Activated CD4-positive, alpha-beta T cell treated with anti-CD3 and anti-CD28 coated beads, Interleukin-2, amount 10 ng/mL, durations not matched to agents 7 days and 5 days (primary cell): ENCODE results near the gene FBXO11. TPM values are rescaled to one million over a fixed set of nuclear protein-coding genes. Genes with fewer than 3 reads are reported as not detected.
"Not testable (repeated sequence)": the region's sequence is repeated elsewhere in the genome, so short reads cannot be mapped to it uniquely, and the experiment has no call there.

Experiments used
- CTCF ChIA-PET: fragments of 350-600 bp; sonication (Branson Sonifier 250); formaldehyde crosslinking; loops from one replicate; lab custom pipeline; 2021; ENCODE audit warnings: antibody characterized with exemption; lab: Charles Lee
- POLR2A ChIA-PET: fragments of 350-600 bp; sonication (Branson Sonifier 250); formaldehyde crosslinking; loops from one replicate; lab custom pipeline; 2021; ENCODE audit warnings: antibody characterized with exemption; lab: Charles Lee
- DNase-seq: peaks from one replicate; pipeline ENCODE4 v3.0.0-alpha.2; 2020
- H3K27ac Mint-ChIP-seq: one replicate; pipeline ENCODE4 v1.8.0; 2021; ENCODE audit warnings: mild to moderate bottlenecking, moderate library complexity, mixed read lengths
- H3K27me3 Mint-ChIP-seq: one replicate; pipeline ENCODE4 v1.8.0; 2021; ENCODE audit warnings: mixed read lengths
- H3K36me3 Mint-ChIP-seq: one replicate; pipeline ENCODE4 v1.8.0; 2021; ENCODE audit warnings: low read depth, mixed read lengths
- H3K4me1 Mint-ChIP-seq: one replicate; pipeline ENCODE4 v1.8.0; 2021; ENCODE audit warnings: mixed read lengths
- H3K4me3 Mint-ChIP-seq: one replicate; pipeline ENCODE4 v1.8.0; 2021; ENCODE audit warnings: mild to moderate bottlenecking, moderate library complexity, mixed read lengths
- H3K9me3 Mint-ChIP-seq: one replicate; pipeline ENCODE4 v1.8.0; 2021; ENCODE audit warnings: mixed read lengths
- total RNA-seq, 2 experiments: library from RNA; stranded (reverse); gene quantifications; one replicate each; pipeline ENCODE4 v1.2.3, GENCODE V29; 2021

Gene FBXO11
- total RNA-seq, 2 experiments from 2014 or later, result 49.3 to 58.5 TPM

DNA sequence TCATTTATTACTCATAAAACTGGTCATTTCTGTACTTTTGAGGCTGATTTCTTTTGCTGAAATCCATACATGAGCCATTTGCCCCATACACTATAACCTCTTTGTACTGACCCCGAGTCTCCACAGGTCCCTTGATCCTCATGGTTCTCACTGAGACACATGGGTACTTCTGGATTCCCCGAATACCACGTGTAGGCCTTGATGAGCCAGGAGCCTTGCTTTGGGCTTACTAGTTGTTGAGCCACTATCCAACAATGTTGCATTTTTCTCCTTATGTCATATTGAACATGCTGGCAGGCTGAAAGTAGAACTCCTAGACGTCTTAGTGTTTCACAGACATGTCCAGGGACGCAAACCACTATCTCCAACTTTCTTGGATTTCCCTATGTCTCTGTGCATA, 2.4 kb upstream of the FBXO11 start:
- Mint-ChIP-seq H3K4me3 (no peak overlapping the region), H3K36me3 (peaks cover 4% of the 10 kb centered on the region), H3K9me3 (no peaks in the 10 kb centered on the region), H3K27ac (no peak overlapping the region), H3K4me1 (peaks cover 19% of the 10 kb centered on the region), H3K27me3 (no peaks in the 10 kb centered on the region)
- no peak for DNase-seq
- POLR2A ChIA-PET, result no interaction called here
- CTCF ChIA-PET, result no interaction called here

DNA sequence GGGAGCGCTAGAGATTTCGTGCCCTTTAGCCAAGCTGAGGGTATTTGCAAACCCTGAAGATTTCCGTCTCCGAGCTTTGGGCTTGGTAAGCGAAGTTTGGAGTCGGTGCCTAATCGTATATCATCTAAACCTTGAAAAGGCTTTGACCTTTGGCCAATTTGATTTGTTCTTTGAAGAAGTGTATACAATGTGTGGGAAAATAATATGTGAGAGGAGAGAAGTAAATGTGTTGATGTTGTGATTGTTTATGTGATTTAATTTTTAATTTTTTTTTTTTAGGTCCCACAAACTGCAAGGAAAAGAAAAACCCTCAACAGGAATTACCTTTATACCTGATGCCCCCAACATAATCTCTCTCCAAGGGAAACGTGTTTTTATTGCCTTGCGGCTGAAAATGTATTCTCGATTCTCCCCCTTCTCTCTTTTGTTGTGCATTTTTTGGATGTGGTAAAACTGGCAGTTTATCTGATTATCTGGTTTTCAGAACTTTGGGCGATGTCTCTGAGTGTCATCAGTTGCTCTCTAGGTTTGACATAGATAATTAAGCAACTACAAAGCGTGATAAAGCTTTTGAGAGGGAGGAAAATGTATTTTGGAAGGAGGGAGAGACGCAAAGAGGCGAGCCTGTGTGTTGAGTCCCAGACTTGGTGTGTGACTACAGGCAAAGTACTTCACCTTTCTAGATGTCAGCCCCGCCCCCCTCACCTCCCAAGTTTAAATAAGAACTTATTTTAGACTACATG, 912 bp upstream of the FBXO11 start:
- H3K36me3 Mint-ChIP-seq, result peaks cover 7% of the 10 kb centered on the region

DNA sequence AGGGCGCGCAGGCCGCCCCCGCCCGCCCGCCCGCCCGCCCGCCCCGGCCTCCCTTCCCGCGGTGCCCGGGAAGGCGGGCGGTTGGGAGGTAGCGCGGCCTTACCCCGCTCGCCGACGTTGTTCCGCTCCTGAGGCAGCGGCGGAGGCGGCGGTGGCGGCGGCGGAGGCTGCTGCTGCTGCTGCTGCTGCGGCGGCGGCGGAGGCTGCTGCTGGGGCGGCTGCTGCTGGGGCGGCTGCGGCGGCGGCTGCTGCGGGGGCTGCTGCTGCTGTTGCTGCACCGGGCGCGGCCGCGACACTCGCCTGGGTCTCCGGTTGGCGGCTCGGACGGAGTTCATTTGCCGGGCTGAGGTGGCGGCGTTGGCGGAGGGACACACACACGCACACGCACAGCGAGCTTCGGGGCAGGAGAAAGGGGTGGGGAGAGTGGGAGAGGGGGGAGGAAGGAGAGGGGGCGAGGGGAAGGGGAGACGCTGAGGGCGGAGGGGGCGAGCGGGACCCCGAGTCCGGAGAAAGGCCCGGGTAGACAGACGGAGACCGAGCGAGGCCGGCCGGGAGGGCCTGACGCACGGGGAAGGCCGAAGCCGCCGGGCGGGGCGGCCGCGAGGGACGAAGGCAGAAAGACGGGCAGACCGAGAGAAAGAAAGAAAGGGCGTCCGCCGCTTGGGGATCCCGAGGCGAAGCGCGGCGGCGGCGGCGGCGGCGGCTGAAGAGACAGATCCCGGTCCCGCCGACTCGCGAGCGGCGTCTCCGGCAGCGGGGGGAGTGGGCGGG, 727 bp downstream of the FBXO11 start:
- POLR2A ChIA-PET, result no interaction called here
- Mint-ChIP-seq H3K36me3 (peaks cover 7% of the 10 kb centered on the region), H3K27ac (peak overlapping the region; percentile 91), H3K4me1 (peaks cover 39% of the 10 kb centered on the region), H3K9me3 (no peaks in the 10 kb centered on the region), H3K27me3 (no peaks in the 10 kb centered on the region), H3K4me3 (peak overlapping the region; percentile 73)
- peak; percentile 57 for DNase-seq
- CTCF ChIA-PET, result no interaction called here

More for the DNA sequence above, 912 bp upstream of the FBXO11 start:
- peak overlapping the region; percentile 73 for H3K4me3 Mint-ChIP-seq
- no peaks in the 10 kb centered on the region for H3K27me3 Mint-ChIP-seq
- DNase-seq, result peak; percentile 46
- H3K27ac Mint-ChIP-seq, result peak overlapping the region; percentile 91
- ChIA-PET CTCF (interaction anchor here (0.5 to 1.1 kb wide), 7 partner anchors 9 to 378 kb away, joined by 3 to 5 read pairs (median 4); no protein-coding TSS in a partner anchor), POLR2A (interaction anchor here (0.6 kb wide), 1 partner anchor 74 kb away, joined by 4 read pairs; no protein-coding TSS in a partner anchor)
- H3K4me1 Mint-ChIP-seq, result peaks cover 34% of the 10 kb centered on the region
- H3K9me3 Mint-ChIP-seq, result no peaks in the 10 kb centered on the region

DNA sequence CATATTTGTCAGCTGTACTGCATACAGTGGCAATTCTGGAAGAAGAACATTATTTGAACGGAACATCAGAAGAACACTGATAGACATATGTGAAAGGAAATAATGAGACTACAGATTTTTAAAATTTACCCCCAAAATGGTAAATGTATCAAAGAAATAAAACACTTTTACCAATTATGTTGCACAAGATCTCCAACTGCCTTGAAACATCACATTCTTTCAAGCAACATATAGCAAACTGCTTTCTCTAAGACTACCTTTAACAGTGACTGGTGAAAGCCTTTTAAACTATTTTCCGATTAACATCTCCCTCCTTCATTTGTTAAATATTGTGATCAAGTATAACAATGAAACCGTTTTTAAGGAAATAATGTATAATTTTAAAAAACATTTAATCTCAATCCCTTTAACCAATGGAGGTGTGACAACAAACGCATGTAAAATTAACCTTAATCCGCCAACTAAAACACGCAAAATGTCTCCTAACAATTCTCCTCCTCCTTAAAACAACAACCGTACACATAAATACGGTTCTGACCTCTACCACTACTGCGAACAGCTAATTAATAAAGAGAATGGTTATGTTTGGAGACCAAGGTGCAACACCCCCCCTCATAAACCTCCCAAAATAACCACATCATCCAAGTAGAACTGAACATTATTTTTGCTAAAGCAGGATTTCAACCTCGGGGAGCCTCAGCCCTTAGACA, 2.4 kb downstream of the FBXO11 start:
- Mint-ChIP-seq H3K36me3 (peaks cover 7% of the 10 kb centered on the region), H3K27ac (peak overlapping the region; percentile 97), H3K4me3 (peak overlapping the region; percentile 98), H3K9me3 (no peaks in the 10 kb centered on the region), H3K27me3 (no peaks in the 10 kb centered on the region), H3K4me1 (peaks cover 51% of the 10 kb centered on the region)
- ChIA-PET POLR2A (no interaction called here), CTCF (interaction anchor here (0.6 kb wide), 1 partner anchor 99 kb away, joined by 4 read pairs; no protein-coding TSS in a partner anchor)
- DNase-seq, result no peak

DNA sequence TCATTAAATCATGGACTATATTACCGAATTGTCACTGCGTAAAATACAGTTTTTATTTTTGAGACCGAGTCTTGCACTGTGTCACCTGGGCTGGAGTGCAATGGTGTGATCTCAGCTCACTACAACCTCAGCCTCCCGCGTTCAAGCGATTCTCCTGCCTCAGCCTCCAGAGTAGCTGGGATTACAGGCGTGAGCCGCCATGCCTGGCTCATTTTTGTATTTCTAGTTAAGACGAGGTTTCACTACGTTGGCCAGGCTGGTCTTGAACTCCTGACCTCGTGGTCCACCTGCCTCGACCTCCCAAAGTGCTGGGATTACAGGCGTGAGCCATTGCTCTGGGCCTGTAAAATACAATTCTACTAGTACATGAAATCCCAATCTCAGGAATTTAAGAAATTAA, 4.4 kb downstream of the FBXO11 start:
- peaks cover 19% of the 10 kb centered on the region for H3K36me3 Mint-ChIP-seq
- H3K9me3 Mint-ChIP-seq, H3K27me3 Mint-ChIP-seq, DNase-seq, H3K27ac Mint-ChIP-seq, H3K4me3 Mint-ChIP-seq, POLR2A ChIA-PET: not testable (repeated sequence)
- H3K4me1 Mint-ChIP-seq, result peaks cover 51% of the 10 kb centered on the region
- CTCF ChIA-PET, result interaction anchor here (0.9 kb wide), 1 partner anchor 17 kb away, joined by 3 read pairs; no protein-coding TSS in a partner anchor

DNA sequence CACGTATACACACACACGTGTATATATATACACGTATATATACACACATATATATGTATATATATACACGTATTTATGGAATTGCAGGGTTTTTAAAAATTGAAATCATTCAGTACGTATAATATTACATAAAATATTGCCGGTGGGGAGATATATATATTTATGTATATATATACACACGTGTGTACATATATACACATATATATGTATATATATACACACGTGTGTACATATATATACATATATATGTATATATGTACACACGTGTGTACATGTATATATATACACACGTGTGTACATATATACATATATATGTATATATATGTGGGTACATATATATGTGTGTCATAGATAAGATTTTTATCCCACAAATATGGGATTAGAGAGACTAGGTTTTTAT, 5.4 kb downstream of the FBXO11 start:
- peaks cover 61% of the 10 kb centered on the region for H3K4me1 Mint-ChIP-seq
- no peaks in the 10 kb centered on the region for H3K27me3 Mint-ChIP-seq
- POLR2A ChIA-PET, result no interaction called here

DNA sequence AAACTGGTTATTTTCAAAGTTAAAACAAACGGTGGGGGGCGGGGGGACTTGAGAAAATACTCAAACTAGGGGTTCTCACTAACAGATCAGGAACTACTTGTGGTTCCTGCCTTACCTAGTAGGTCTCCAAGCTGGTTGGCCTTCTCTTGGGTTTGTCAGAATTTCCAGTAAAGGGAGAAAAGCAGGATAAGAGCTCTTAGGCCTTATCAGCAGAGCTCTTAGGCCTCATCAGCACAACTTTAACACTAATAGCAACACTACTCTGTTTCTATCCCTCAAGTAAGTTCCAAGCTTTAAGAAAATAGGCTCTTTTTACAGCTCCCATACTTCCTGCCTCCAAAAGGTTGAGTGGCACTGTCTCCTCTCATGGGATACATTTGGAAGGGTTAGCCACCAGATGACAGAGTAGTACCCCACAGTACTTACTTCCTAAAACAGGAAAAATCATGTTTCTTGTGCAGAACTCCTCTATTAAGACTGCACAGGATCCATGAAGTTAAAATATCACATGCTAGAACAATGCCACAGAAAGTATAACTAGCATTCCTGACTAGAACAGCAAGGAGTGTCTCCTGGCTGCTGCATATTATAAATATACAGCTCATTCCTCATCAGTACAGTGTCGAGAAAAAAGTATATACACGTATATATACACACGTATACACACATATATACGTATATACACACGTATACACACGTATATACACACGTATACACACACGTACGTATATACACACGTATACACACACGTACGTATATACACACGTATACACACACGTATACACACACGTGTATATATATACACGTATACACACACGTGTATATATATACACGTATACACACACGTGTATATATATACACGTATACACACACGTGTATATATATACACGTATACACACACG, 6.1 kb downstream of the FBXO11 start:
- Mint-ChIP-seq H3K4me1 (peaks cover 62% of the 10 kb centered on the region), H3K27ac (no peak overlapping the region), H3K4me3 (no peak overlapping the region), H3K27me3 (no peaks in the 10 kb centered on the region), H3K36me3 (peaks cover 20% of the 10 kb centered on the region), H3K9me3 (no peaks in the 10 kb centered on the region)
- DNase-seq, result no peak
- ChIA-PET CTCF (interaction anchor here (0.6 kb wide), 1 partner anchor 1601 kb away, joined by 4 read pairs; no protein-coding TSS in a partner anchor), POLR2A (no interaction called here)

More for the DNA sequence above, 5.4 kb downstream of the FBXO11 start:
- H3K9me3 Mint-ChIP-seq, result no peaks in the 10 kb centered on the region
- CTCF ChIA-PET, result no interaction called here
- no peak for DNase-seq
- peaks cover 20% of the 10 kb centered on the region for H3K36me3 Mint-ChIP-seq
- no peak overlapping the region for H3K4me3 Mint-ChIP-seq
- no peak overlapping the region for H3K27ac Mint-ChIP-seq

DNA sequence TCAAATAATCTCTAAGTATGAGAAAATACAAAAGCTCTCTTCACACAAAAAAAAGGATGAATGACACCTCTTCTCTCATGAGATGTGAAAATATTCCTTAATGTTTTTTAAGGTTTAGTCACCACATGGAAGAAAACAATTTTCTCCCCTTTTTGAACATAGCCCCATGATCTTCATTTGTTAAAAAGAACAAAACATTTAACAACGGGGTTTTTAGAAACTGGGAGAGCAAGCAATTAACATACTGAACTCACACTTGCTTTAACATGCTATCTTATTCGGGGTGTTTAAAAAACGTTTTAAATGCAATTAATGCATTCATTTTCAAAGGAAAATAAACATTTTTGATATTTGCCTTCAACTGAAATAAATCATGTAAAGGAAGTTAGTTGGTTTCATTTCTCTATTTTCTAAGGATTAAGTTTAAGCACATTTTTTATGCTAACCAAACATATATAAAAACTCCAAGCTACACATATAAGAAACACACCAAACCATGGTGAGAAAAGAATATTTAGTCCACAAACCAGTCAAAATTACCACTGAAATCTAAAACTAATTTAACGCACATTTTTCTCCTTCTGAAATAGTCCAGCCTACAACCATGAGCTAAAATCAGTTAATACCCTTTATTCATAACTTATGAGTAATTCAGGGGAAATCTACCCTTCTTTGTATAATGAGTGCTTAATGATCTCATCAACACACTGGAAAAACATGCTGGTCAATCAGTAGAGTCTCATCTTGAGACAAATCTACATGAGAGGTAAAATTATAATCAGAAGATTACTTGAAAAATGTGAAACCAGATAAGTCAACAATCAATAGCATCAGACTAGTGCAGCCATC, 8.2 kb downstream of the FBXO11 start:
- Mint-ChIP-seq H3K4me3 (peak overlapping the region; percentile 3), H3K36me3 (peaks cover 13% of the 10 kb centered on the region), H3K9me3 (no peaks in the 10 kb centered on the region), H3K27me3 (no peaks in the 10 kb centered on the region), H3K4me1 (peaks cover 61% of the 10 kb centered on the region), H3K27ac (no peak overlapping the region)
- DNase-seq, result no peak
- CTCF ChIA-PET, result interaction anchor here (0.5 kb wide), 1 partner anchor 69 kb away, joined by 3 read pairs; no protein-coding TSS in a partner anchor
- POLR2A ChIA-PET, result no interaction called here

DNA sequence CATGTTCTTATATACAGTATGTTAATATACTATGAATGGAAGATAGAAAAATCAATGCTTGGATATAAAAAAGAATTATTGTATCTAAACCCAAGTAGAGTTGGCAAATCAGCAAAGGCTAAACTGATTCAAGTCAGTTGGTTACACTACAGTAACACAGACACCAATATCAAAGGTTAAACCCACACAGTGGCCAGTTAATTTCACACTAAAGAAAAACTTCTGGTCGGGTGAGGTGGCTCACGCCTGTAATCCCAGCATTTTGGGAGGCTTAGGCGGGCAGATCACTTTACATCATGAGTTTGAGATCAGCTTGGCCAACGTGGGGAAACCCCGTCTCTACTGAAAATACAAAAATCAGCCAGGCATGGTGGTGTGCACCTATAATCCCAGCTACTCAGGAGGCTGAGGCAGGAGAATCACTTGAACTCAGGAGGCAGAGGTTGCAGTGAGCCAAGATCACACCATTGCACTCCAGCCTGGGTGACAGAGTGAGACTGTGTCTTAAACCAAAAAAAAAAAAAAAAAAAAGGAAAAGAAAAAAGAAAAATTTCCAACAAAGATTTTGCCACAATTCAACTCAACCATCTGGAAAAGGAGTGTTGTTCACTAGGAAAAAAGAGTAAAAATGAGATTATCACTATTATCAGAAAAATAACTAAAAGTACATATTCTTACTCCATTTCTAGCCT, 9.0 kb downstream of the FBXO11 start:
- not testable (repeated sequence) for H3K4me3 Mint-ChIP-seq, DNase-seq, H3K27ac Mint-ChIP-seq

DNA sequence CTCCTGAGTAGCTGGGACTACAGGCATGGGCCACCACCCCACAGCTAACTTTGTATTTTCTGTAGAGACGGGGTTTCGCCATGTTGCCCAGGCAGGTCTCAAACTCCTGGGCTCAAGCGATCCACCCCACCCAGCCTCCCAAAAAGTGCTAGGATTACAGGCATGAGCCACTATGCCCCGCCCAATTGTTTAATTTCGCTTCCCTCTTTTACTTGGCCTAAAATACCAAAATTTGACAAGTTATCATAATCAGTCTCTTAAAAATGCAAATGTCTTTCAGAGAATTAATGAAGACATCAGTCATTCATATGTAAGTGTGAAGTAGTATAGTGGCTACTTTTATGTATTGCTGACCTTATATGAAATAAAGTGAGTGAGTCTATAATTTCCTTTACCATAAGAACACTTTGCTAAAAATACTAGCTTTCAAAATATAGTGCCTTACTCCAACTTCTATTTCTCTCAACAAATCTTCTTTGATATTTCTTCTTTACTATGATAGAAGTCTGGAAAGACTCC, 9.8 kb downstream of the FBXO11 start:
- CTCF ChIA-PET, result interaction anchor here (1.0 kb wide), 1 partner anchor 14 kb away, joined by 3 read pairs; no protein-coding TSS in a partner anchor
- POLR2A ChIA-PET, result no interaction called here
- DNase-seq, result no peak
- Mint-ChIP-seq H3K27me3 (no peaks in the 10 kb centered on the region), H3K27ac (no peak overlapping the region), H3K36me3 (peaks cover 21% of the 10 kb centered on the region), H3K9me3 (no peaks in the 10 kb centered on the region), H3K4me3 (no peak overlapping the region), H3K4me1 (peaks cover 55% of the 10 kb centered on the region)

More for the DNA sequence above, 9.0 kb downstream of the FBXO11 start:
- not testable (repeated sequence) for H3K9me3 Mint-ChIP-seq, H3K27me3 Mint-ChIP-seq
- H3K36me3 Mint-ChIP-seq, result peaks cover 14% of the 10 kb centered on the region
- POLR2A ChIA-PET, result interaction anchor here (0.7 kb wide), 1 partner anchor 37 kb away, joined by 4 read pairs; no protein-coding TSS in a partner anchor
- H3K4me1 Mint-ChIP-seq, result peaks cover 54% of the 10 kb centered on the region
- CTCF ChIA-PET, result interaction anchor here (0.5 kb wide), 1 partner anchor 70 kb away, joined by 3 read pairs; no protein-coding TSS in a partner anchor
